Airway epithelial cell (primary cell): ENCODE measurements around the gene KLHL41. TPM values are rescaled to one million over a fixed set of nuclear protein-coding genes. Genes with fewer than 3 reads are reported as not detected.

Experiments used
- total RNA-seq: library from RNA; depleted of rRNA; stranded (reverse); fragments of >200 nt; gene quantifications from 2 replicates; pipeline ENCODE4 v1.2.3, GENCODE V29; 2015

The KLHL41 gene
- not detected in 2 replicates for total RNA-seq

GRCh38 chr2:169509298-169509885 lies at the start of gene KLHL41:
Gene KLHL41 (plus strand): TSS chr2:169509702. CDS start chr2:169509779, 77 bp downstream.

DNA sequence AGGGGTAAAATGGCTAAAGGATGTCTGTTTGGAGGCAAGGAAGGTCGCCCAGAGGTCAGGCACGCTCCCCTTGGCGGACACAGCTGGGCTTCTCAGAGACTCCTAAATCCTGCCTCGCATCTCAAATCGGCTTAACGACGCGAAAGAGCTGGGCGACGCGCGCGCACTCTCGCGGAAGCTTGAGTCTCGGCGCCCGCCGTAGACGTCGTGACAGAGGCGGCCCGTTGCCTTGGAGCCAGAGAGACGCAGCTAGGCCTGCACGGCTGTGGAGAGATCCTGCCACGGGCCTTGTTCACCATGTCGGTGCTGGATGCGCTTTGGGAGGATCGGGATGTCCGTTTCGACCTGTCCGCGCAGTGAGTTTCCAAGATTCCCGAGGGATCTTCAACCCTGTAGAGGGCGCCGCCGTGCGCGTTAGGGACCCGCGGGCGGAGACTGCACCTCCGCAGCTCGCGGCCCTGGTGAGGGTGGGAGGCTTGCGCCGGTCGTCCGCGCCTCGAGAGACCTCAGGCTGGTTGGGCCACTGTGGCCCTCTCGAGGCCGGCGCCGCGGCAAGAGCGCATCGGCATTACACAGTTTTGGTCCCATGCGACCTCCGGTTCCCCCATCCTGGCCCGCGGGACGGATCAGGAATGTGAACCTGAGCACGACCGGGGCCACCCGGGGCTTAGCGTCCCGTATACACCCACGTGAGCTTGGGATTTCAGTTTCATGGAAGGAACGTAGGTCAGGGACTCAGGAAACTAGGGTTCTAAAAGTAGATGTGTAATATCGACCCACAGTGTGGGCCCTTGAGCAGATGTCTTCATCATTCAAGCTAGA lies 30.0 kb upstream of the KLHL41 start, which contains the start of gene BBS5:
Gene BBS5, plus strand, starts transcription at position 238 of the 822 bp plus-strand sequence. Its CDS starts 60 bp downstream, at position 298.

DNA sequence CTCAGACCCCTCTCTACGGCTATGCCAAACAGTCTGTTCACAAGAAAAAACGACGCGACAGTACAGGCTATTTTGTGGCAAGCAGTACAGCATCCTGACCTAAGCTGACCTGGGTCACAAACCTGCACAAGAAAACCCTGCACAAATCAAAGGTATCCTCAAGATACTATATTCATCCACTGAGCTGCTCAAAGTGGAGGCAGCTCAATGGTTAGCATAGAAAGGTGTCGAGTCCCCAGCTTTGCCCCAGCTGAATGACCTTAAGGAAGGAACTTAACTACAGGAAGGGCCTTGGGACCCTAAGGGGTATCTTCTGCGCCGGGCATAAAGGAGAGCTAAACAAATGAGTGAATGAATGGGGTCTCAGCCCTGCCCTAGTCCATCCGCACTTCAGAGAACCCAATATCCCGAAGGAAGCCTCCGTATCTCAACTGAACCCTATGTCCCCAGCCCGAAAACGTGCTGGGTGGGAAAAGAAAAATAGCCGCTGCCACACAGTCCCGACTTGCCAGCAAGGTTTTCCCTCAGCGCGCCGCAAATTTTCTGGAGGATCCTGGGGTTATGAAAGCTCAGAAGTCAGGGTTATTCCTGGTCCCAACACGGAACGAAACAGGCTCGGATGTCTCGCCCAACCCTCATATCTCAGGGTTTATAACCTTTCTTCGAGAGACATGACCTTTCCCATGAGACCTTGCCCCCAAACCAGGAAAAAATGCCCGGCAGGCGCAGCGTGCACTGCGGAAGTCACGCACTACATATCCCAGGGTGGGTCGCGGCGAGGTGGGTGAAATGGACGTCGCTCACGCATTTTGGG lies 63.9 kb downstream of the KLHL41 start, which contains the start of gene FASTKD1:
Gene FASTKD1, minus strand, starts transcription at position 706 of the 814 bp plus-strand sequence. CDS start 1,836 bp downstream, outside the sequence.

Other genes with a start within 250 kb of the KLHL41 start
- not detected in 2 replicates for gene LRP2, start 147.2 kb upstream of the KLHL41 start, total RNA-seq
- gene BBS5, start 30.2 kb upstream of the KLHL41 start, total RNA-seq = 3.5 and 4.3 TPM in 2 replicates
- gene FASTKD1, start 64.2 kb downstream of the KLHL41 start, total RNA-seq = 18.6 and 20.3 TPM in 2 replicates
- gene PPIG, start 74.6 kb downstream of the KLHL41 start, total RNA-seq = 14.1 and 20.7 TPM in 2 replicates
- 0.35 TPM in 1 of 2 replicates, not detected in the other for gene CFAP210, start 184.7 kb downstream of the KLHL41 start, total RNA-seq
- 1.9 and 2.0 TPM in 2 replicates for gene PHOSPHO2, start 184.8 kb downstream of the KLHL41 start, total RNA-seq
- gene KLHL23, start 224.1 kb downstream of the KLHL41 start, total RNA-seq = 9.1 and 10.8 TPM in 2 replicates